Measurements from ENCODE around the gene TEDC1. TPM values are rescaled to one million over a fixed set of nuclear protein-coding genes. Genes with fewer than 3 reads are reported as not detected.

The TEDC1 gene
- polyA plus RNA-seq, 1 donor (not counting 4 experiments of a cell fraction or from before 2014, with no cell fraction given): 5.0 TPM

GRCh38 chr14:105448706-105449111 is 42.3 kb upstream of the TEDC1 start:
- Histone ChIP-seq H3K9me3 (ENCODE audit: control insufficient read depth, low read depth, low read length) (no peaks in the 10 kb centered on the region), H3K9me1 (ENCODE audit: control insufficient read depth, extremely low read depth, insufficient read depth, low read length) (no peaks in the 10 kb centered on the region), H3K27me3 (ENCODE audit: control insufficient read depth, extremely low read depth, insufficient read depth, low read length) (no peaks in the 10 kb centered on the region), H3K4me3 (ENCODE audit: control insufficient read depth in 2 of 3, extremely low read depth in 1 of 3, insufficient read depth in 2 of 3, low read depth in 1 of 3, low read length in 3 of 3) (no peak overlapping the region), H3K9ac (ENCODE audit: control insufficient read depth, extremely low read depth, insufficient read depth, low read length) (no peak overlapping the region), H3K36me3 (ENCODE audit: control insufficient read depth in 2 of 2, extremely low read depth in 1 of 2, insufficient read depth in 2 of 2, low read length in 2 of 2) (peaks cover 16 to 33% of the 10 kb centered on the region in 2 experiments), H3K27ac (ENCODE audit: control insufficient read depth, insufficient read depth, low read length) (no peak overlapping the region), H2AFZ (ENCODE audit: control insufficient read depth, low read length) (no peak overlapping the region), H3K79me2 (ENCODE audit: control insufficient read depth, insufficient read depth, low read length) (peaks cover 15% of the 10 kb centered on the region), H3K4me2 (ENCODE audit: control insufficient read depth, extremely low read depth, insufficient read depth, low read depth, low read length) (no peak overlapping the region), H4K20me1 (ENCODE audit: control insufficient read depth, extremely low read depth, insufficient read depth, low read length) (peaks cover 2% of the 10 kb centered on the region), H3K4me1 (ENCODE audit: control insufficient read depth, extremely low read depth, insufficient read depth, low read length) (no peaks in the 10 kb centered on the region)
- dilution Hi-C loops (cut with MboI; ENCODE audit: extremely low pct_ligation_motif_present, low sequenced_read_pairs): no loop called here
- FAIRE-seq (no peak), DNase-seq (ENCODE audit: low read depth, low spot score) (no peak)
- TF ChIP-seq EZH2 (IDR thresholded peaks at IDR 0.05; ENCODE audit: low read length): no peak
- TF ChIP-seq CTCF (optimal IDR thresholded peaks at IDR 0.05 in 1 of 3, IDR thresholded peaks at IDR 0.05 in 1 of 3, conservative IDR thresholded peaks at IDR 0.05 in 1 of 3; ENCODE audit: extremely low read depth in 1 of 3, insufficient read depth in 2 of 3, low read length in 3 of 3): peak; percentile 67 to 83 (median 67)

- Histone ChIP-seq H3K9me3 (ENCODE audit: control insufficient read depth, low read depth, low read length) (no peaks in the 10 kb centered on the region), H3K36me3 (ENCODE audit: control insufficient read depth in 2 of 2, extremely low read depth in 1 of 2, insufficient read depth in 2 of 2, low read length in 2 of 2) (peaks cover 21 to 35% of the 10 kb centered on the region in 2 experiments), H3K9me1 (ENCODE audit: control insufficient read depth, extremely low read depth, insufficient read depth, low read length) (no peaks in the 10 kb centered on the region), H3K4me2 (ENCODE audit: control insufficient read depth, extremely low read depth, insufficient read depth, low read depth, low read length) (no peak overlapping the region), H3K79me2 (ENCODE audit: control insufficient read depth, insufficient read depth, low read length) (peaks cover 15% of the 10 kb centered on the region), H3K27me3 (ENCODE audit: control insufficient read depth, extremely low read depth, insufficient read depth, low read length) (no peaks in the 10 kb centered on the region), H3K4me3 (ENCODE audit: control insufficient read depth in 2 of 3, extremely low read depth in 1 of 3, insufficient read depth in 2 of 3, low read depth in 1 of 3, low read length in 3 of 3) (no peak overlapping the region), H3K4me1 (ENCODE audit: control insufficient read depth, extremely low read depth, insufficient read depth, low read length) (no peaks in the 10 kb centered on the region), H3K9ac (ENCODE audit: control insufficient read depth, extremely low read depth, insufficient read depth, low read length) (no peak overlapping the region), H4K20me1 (ENCODE audit: control insufficient read depth, extremely low read depth, insufficient read depth, low read length) (peaks cover 2% of the 10 kb centered on the region), H2AFZ (ENCODE audit: control insufficient read depth, low read length) (no peak overlapping the region), H3K27ac (ENCODE audit: control insufficient read depth, insufficient read depth, low read length) (no peak overlapping the region)
- TF ChIP-seq EZH2 (IDR thresholded peaks at IDR 0.05; ENCODE audit: low read length) (no peak), CTCF (optimal IDR thresholded peaks at IDR 0.05 in 1 of 3, IDR thresholded peaks at IDR 0.05 in 1 of 3, conservative IDR thresholded peaks at IDR 0.05 in 1 of 3; ENCODE audit: extremely low read depth in 1 of 3, insufficient read depth in 2 of 3, low read length in 3 of 3) (no peak)
- no peak for FAIRE-seq
- dilution Hi-C loops (cut with MboI; ENCODE audit: extremely low pct_ligation_motif_present, low sequenced_read_pairs): no loop called here
- no peak for DNase-seq (ENCODE audit: low read depth, low spot score)
These were observed 41.5 kb upstream of the TEDC1 start for GRCh38 chr14:105449276-105450122.

All from keratinocyte (primary cell).